Hepatocyte (in vitro differentiated cells): ENCODE data around the gene COX6B1.

ENCODE experiments used
- EZH2 ChIP-seq: fragments of 200-600 bp; sonication (generic); IDR thresholded peaks from 2 replicates; pipeline ENCODE4 v1.6.1; 2016; ENCODE audit warnings: antibody characterized with exemption, mild to moderate bottlenecking, borderline replicate concordance
- TF ChIP-seq, protein P1 (sequence below): fragments of 200-600 bp; sonication (generic); IDR thresholded peaks from 2 replicates; pipeline ENCODE4 v1.5.1; 2016; ENCODE audit warnings: antibody characterized with exemption, mild to moderate bottlenecking; ENCODE audit not compliant: poor library complexity

GRCh38 chr19:35619290-35619923 is 28.7 kb upstream of the COX6B1 start:
- TF ChIP-seq EZH2 = no peak
- TF ChIP-seq, protein P1, sequence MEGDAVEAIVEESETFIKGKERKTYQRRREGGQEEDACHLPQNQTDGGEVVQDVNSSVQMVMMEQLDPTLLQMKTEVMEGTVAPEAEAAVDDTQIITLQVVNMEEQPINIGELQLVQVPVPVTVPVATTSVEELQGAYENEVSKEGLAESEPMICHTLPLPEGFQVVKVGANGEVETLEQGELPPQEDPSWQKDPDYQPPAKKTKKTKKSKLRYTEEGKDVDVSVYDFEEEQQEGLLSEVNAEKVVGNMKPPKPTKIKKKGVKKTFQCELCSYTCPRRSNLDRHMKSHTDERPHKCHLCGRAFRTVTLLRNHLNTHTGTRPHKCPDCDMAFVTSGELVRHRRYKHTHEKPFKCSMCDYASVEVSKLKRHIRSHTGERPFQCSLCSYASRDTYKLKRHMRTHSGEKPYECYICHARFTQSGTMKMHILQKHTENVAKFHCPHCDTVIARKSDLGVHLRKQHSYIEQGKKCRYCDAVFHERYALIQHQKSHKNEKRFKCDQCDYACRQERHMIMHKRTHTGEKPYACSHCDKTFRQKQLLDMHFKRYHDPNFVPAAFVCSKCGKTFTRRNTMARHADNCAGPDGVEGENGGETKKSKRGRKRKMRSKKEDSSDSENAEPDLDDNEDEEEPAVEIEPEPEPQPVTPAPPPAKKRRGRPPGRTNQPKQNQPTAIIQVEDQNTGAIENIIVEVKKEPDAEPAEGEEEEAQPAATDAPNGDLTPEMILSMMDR = no peak
